HG03097 (cell line): ENCODE data around the gene MTAP.

Source experiments
- ATAC-seq: cut with Tn5 transposase; IDR thresholded peaks from one replicate; pipeline ENCODE4 v1.9.1; 2021; ENCODE audit not compliant: unreplicated experiment, low FRiP score

MTAP gene

GRCh38 chr9:21841133-21841532 lies 38.7 kb downstream of the MTAP start:
- no peak for ATAC-seq

- no peak for ATAC-seq
These were observed 46.2 kb downstream of the MTAP start for GRCh38 chr9:21848615-21849014.

DNA sequence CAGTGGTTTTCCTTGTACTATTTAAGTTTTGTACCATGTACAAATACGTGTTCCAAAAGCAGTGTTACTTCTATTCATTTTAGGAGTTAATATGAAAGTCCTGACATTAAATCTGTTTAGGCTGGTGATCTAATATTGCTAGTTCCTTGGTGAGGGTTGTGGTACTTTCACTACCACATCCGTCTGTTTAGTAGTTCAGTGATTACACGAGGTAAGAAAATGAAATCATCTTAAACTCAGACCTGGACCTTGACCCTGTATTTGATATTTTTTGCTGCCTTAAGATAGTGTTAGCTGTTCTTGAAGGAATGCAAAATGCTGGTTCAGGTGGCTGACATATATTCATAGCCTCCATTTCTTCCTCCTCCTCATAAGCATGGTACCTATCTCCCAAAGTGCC lies 50.3 kb downstream of the MTAP start:
- peak; percentile 100 for ATAC-seq

DNA sequence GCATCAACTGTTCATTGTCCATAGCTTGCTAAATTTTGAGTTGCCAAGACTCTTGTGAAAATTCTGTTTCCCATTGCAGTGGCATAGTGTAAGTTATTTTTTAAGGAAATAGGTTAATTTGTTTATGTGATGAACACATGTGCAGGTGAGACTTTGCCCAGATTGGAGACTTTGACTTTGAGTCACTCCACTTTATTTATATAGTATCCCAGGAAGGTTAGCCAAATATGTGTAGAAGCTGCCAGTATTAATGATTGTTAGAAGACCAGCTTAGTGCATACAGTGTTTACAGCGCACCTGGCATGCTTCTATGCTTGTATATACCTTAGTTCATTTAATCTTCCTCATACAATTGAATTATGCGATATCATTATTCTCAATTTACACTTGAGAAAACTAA lies 51.0 kb downstream of the MTAP start:
- no peak for ATAC-seq

- ATAC-seq: no peak
These were observed 51.7 kb downstream of the MTAP start for GRCh38 chr9:21854119-21854518.

GRCh38 chr9:21854594-21854993 lies 52.2 kb downstream of the MTAP start:
- no peak for ATAC-seq

DNA sequence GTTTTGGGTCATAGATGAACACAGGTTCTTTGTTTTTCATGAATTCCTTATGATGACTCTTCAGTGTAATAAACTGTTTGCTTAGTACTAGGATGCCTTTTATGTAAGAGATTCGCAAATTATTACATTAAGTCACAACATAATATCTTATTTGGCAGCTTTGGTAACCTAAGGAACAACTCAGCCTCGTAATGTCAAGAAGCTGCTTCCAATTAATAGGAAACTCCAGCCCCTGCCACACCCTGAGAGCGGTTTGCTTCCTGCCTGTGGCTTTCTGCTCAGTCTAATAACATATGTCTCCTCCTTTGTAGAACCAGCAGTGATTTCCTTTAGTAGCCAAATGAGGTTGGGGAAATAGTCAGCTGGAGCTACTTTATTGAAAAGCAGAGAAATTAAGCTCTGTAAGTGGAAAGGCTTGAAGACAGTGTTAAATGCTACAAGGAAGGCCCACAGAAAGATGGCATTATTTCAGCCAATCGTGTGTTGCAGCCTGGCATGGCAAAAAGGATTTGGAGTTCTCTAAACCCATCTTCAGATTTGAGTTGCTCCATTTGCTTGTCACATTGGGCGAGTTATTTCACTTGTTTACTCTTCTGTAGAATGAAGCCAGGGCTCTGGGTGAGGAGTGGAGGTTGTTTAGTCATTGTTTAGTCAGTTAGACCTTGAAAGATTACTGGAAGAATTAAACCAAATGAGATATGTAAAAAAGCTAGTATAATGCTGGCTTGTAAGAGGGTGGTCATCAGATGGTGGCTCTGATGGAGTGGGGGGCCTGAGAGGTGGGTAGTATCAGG lies 54.1 kb downstream of the MTAP start:
- ATAC-seq: no peak

DNA sequence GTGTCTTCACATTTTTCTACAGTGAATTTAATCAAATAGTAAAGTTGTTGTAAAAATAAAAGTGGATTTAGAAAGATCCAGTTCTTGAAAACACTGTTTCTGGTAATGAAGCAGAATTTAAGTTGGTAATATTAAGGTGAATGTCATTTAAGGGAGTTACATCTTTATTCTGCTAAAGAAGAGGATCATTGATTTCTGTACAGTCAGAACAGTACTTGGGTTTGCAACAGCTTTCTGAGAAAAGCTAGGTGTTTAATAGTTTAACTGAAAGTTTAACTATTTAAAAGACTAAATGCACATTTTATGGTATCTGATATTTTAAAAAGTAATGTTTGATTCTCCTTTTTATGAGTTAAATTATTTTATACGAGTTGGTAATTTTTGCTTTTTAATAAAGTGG lies 60.4 kb downstream of the MTAP start:
- ATAC-seq: no peak

- no peak for ATAC-seq
These were observed 62.1 kb downstream of the MTAP start for GRCh38 chr9:21864505-21864904.

- no peak for ATAC-seq
These were observed 63.9 kb downstream of the MTAP start for GRCh38 chr9:21866302-21866701.

- no peak for ATAC-seq
These were observed 69.0 kb downstream of the MTAP start for GRCh38 chr9:21871256-21871975.

DNA sequence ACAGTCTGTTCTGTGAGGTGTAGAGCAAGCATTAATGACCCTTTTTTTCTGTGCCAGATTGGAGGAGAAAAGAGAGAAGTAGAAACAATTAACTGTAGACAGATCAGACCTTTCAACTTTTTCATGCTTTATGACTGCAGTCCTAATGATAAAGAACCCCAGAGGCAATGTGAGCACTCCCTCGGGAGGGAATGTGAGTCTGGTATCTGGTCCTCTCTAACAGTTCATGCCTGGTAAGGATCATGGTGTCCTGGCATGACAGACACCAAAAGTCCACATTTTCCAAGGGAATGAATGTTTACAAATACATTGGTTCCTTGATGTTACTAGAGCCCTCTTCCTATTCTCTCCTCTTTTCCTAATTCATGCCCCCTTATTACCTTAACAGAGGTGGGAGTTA lies 70.3 kb downstream of the MTAP start:
- no peak for ATAC-seq

DNA sequence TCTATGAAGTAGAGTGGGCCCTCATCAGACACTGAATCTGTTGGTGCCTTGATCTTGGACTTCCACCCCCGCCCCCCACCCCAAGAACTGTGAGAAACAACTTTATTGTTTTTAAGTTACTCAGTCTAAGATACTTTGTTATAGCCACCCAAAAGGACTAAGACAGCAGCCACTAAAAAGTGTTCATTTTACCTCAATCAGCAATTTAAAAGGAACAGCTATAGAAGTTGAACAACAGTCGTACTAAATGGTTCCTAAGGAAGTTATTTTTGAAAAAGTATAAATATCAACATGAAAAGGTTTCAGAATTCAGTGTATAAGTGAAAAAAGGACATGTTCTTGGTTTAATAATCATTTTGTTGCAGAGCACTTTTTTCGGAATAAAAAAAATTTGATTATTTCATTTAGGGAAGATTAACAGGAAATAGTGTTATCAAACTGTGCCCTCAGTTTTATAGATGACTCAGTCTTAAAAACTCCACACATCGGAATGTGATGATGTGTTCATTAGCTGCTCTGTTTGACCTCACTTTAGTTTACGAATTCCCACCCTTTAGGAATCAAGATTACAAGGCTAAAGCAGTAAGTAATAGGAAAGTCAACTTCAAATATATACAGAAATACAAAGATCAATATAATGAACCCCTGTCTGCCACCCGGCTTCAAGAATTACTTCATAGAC lies 71.2 kb downstream of the MTAP start:
- no peak for ATAC-seq

- ATAC-seq: no peak
These were observed 73.5 kb downstream of the MTAP start for GRCh38 chr9:21875893-21876292.

- no peak for ATAC-seq
These were observed 81.2 kb downstream of the MTAP start for GRCh38 chr9:21883642-21884041.

GRCh38 chr9:21889673-21890072 lies 87.2 kb downstream of the MTAP start:
- ATAC-seq: no peak

DNA sequence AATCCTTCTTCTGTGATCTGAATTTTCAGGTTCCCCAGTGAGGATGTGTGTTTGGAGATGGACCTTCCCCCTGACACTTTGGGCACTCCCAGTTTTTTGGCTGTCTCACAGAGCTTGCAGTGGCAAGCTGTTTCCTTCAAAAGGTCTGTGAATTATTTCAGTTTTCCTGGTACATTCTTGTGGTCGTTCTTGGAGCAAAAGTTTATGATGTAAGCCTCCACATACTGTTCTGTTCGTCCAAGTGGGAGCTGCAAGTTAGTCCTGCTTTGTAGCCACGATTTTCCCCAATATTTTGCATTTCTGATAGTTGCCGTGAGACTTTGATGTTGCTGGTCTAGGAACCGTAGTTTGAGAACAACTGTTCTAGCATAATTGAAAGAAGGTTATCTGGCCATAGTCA lies 88.3 kb downstream of the MTAP start:
- no peak for ATAC-seq

GRCh38 chr9:21901546-21901945 lies 99.1 kb downstream of the MTAP start:
- no peak for ATAC-seq

GRCh38 chr9:21902136-21902535 lies 99.7 kb downstream of the MTAP start:
- peak; percentile 67 for ATAC-seq

- no peak for ATAC-seq
These were observed 101.0 kb downstream of the MTAP start for GRCh38 chr9:21903380-21903965.

DNA sequence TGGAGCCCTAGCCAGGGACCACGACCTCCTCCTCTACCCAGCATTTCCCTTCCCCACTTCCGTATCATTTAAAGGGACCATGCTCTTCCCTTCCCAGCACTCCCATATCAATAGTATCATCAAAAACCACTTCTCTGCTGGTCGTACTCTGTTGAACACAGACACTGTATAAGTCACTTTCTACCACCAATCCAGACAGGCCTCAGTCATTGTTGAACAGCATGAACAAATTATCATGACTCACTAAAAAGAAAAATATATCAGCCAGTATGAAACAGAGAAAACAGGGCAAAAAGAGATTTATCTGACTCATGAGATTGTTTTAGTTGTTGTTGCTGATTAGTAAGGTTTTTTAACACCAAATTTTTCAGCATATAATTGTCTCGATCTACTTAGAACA lies 101.9 kb downstream of the MTAP start:
- no peak for ATAC-seq
